IPS-20b (cell line): ENCODE results near the gene CKAP2L.

Experiments
- H3K27ac ChIP-seq: one replicate; pipeline ENCODE4 v1.5.1; 2013; ENCODE audit warnings: low read length
- H3K27me3 ChIP-seq: 2 replicates; pipeline ENCODE4 v1.6.1; 2013; ENCODE audit warnings: mild to moderate bottlenecking, low read length, inconsistent platforms; ENCODE audit not compliant: insufficient read depth
- H3K36me3 ChIP-seq: 2 replicates; pipeline ENCODE4 v1.6.1; 2013; ENCODE audit warnings: low read depth, mild to moderate bottlenecking, inconsistent platforms, low read length, moderate library complexity; ENCODE audit not compliant: insufficient read depth
- H3K4me1 ChIP-seq: 2 replicates; pipeline ENCODE4 v1.6.1; 2013; ENCODE audit warnings: mild to moderate bottlenecking, control low read depth, inconsistent platforms, low read length, moderate library complexity; ENCODE audit not compliant: insufficient read depth
- H3K4me3 ChIP-seq: 2 replicates; pipeline ENCODE4 v1.5.1; 2013; ENCODE audit warnings: mild to moderate bottlenecking, low read length, inconsistent platforms
- H3K9ac ChIP-seq: 2 replicates; pipeline ENCODE4 v1.6.1; 2013; ENCODE audit warnings: low read depth, mild to moderate bottlenecking, inconsistent platforms, low read length, moderate library complexity
- H3K9me3 ChIP-seq: 2 replicates; pipeline ENCODE4 v1.6.1; 2013; ENCODE audit warnings: mild to moderate bottlenecking, low read depth, low read length, inconsistent platforms; ENCODE audit not compliant: insufficient read depth

CKAP2L gene

DNA sequence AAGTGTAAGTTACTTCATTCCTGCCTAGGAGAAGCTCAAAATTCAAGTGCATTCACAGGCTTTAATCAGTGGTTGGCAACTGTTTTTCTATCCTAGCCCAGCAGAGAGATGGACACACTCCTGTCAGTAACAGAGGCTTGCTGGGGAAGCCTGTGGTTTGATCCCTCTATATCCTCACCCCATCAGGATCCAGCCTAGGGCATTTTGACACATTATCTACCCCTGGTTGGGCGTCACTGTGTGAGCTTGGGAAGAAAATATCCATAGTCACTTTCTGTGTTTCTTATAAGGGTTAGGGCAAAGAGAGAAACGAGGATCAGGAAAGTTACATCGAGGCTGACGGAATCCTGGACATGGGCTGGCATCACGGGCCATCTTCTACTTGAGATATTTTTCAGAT is 33.6 kb downstream of the CKAP2L start:
- H3K36me3 ChIP-seq = no peaks in the 10 kb centered on the region
- H3K27ac ChIP-seq = no peak overlapping the region
- no peaks in the 10 kb centered on the region for H3K9me3 ChIP-seq
- H3K4me3 ChIP-seq = no peak overlapping the region
- H3K9ac ChIP-seq = no peak overlapping the region
- H3K27me3 ChIP-seq = no peaks in the 10 kb centered on the region
- H3K4me1 ChIP-seq = no peaks in the 10 kb centered on the region

- H3K27ac ChIP-seq = no peak overlapping the region
- H3K9ac ChIP-seq = no peak overlapping the region
- H3K4me3 ChIP-seq = no peak overlapping the region
- no peaks in the 10 kb centered on the region for H3K4me1 ChIP-seq
- H3K9me3 ChIP-seq = no peaks in the 10 kb centered on the region
- no peaks in the 10 kb centered on the region for H3K36me3 ChIP-seq
- no peaks in the 10 kb centered on the region for H3K27me3 ChIP-seq
These were observed 34.2 kb downstream of the CKAP2L start for GRCh38 chr2:112730216-112730615.

GRCh38 chr2:112728378-112729175 is 35.8 kb downstream of the CKAP2L start:
- no peaks in the 10 kb centered on the region for H3K9me3 ChIP-seq
- no peaks in the 10 kb centered on the region for H3K27me3 ChIP-seq
- H3K27ac ChIP-seq = no peak overlapping the region
- H3K4me3 ChIP-seq = no peak overlapping the region
- no peaks in the 10 kb centered on the region for H3K4me1 ChIP-seq
- H3K9ac ChIP-seq = no peak overlapping the region
- no peaks in the 10 kb centered on the region for H3K36me3 ChIP-seq

DNA sequence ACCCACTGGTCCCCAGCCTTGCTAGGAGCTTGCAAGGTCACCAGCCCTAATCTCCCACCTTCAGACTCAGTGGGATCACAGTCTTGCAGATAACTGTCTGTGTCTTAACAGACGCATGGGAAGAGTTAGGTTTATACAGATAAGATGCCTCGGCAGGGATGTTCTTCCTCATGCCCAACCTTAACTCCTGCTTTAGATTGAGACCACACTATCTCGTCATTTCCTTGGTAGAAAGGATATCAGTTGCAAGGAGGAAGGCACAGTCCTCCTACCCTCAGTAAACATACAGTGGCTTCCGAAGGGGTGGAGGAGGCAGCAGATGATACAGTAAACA is 36.4 kb downstream of the CKAP2L start:
- H3K27me3 ChIP-seq = no peaks in the 10 kb centered on the region
- H3K4me1 ChIP-seq = no peaks in the 10 kb centered on the region
- no peaks in the 10 kb centered on the region for H3K36me3 ChIP-seq
- H3K4me3 ChIP-seq = no peak overlapping the region
- H3K9me3 ChIP-seq = no peaks in the 10 kb centered on the region
- H3K9ac ChIP-seq = no peak overlapping the region
- no peak overlapping the region for H3K27ac ChIP-seq

- no peak overlapping the region for H3K9ac ChIP-seq
- H3K27me3 ChIP-seq = no peaks in the 10 kb centered on the region
- H3K36me3 ChIP-seq = no peaks in the 10 kb centered on the region
- H3K9me3 ChIP-seq = no peaks in the 10 kb centered on the region
- no peaks in the 10 kb centered on the region for H3K4me1 ChIP-seq
- H3K27ac ChIP-seq = no peak overlapping the region
- H3K4me3 ChIP-seq = no peak overlapping the region
These were observed 37.0 kb downstream of the CKAP2L start for GRCh38 chr2:112727276-112728028.

GRCh38 chr2:112726487-112727190 is 37.8 kb downstream of the CKAP2L start:
- Histone ChIP-seq H3K9ac (no peak overlapping the region), H3K27me3 (no peaks in the 10 kb centered on the region), H3K4me1 (no peaks in the 10 kb centered on the region), H3K27ac (no peak overlapping the region), H3K9me3 (no peaks in the 10 kb centered on the region), H3K36me3 (no peaks in the 10 kb centered on the region), H3K4me3 (no peak overlapping the region)

DNA sequence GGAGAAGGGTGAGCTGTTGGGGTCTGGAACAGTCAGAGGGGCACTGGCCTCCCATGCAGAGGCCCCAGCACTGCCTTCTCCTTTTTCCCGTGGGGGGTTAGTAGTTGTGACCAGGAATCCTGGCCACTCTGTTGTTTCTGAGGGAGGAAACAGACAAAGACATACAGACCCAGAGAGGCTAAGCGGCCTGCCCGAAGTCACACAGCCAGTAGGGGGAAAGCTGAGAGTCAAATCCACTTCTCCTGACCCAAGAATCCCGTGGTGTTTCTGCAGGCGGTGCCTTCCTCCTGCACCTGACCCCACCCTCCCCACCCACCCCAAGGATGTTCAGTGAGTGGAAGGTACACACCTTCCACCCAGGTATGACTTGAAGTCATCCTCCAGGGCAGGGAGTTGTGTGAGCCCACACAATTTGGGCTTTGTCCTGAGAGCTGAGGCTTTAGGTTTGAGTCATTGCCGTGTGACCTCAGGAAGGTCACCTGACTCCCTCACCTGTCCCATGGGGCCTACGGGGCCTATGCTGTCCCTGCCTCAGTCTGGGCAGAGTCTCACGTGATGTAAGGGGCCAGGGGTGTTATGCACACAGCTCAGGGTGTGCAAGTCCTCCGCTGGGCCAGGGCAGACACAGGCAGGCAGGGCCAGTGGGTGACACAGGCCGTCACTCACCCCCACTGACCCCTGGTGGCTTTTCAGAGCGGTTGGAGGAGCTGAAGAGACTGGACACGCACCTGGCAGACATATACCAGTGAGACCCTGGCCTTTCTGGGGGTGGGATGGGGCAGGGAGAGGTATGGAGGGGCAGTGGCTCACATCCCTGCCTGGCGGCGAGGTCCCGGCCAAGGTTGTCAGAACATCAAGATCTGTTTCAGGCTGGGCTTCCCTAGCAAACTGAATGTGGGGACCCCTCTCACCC is 38.6 kb downstream of the CKAP2L start:
- Histone ChIP-seq H3K9ac (no peak overlapping the region), H3K4me1 (no peaks in the 10 kb centered on the region), H3K9me3 (no peaks in the 10 kb centered on the region), H3K27me3 (no peaks in the 10 kb centered on the region), H3K36me3 (no peaks in the 10 kb centered on the region), H3K27ac (no peak overlapping the region), H3K4me3 (no peak overlapping the region)

- H3K9me3 ChIP-seq = no peaks in the 10 kb centered on the region
- no peak overlapping the region for H3K27ac ChIP-seq
- H3K27me3 ChIP-seq = no peaks in the 10 kb centered on the region
- H3K4me3 ChIP-seq = no peak overlapping the region
- H3K36me3 ChIP-seq = no peaks in the 10 kb centered on the region
- H3K9ac ChIP-seq = no peak overlapping the region
- H3K4me1 ChIP-seq = no peaks in the 10 kb centered on the region
These were observed 39.6 kb downstream of the CKAP2L start for GRCh38 chr2:112724591-112725525.

DNA sequence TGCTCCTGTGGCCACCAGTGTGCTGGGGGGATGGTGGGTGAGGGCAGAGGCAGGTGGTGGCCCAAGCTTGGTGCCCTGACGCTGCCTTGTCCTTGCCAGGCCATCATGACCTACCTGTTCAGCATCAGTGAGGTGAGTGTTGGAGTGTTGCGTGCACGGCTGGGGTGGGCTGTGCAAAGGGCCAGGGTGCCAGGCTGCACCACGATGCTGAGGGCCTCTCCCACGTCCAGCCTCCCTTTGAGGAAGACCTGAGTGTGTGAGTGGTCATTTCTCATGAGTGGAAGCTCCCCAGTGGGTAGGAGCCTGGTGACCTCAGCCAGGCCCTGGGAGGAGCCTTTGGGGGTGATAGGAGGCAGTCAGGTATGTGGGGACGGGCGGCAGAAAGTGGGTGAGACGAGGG is 40.4 kb downstream of the CKAP2L start:
- no peaks in the 10 kb centered on the region for H3K4me1 ChIP-seq
- no peak overlapping the region for H3K9ac ChIP-seq
- no peak overlapping the region for H3K27ac ChIP-seq
- H3K4me3 ChIP-seq = no peak overlapping the region
- H3K9me3 ChIP-seq = no peaks in the 10 kb centered on the region
- H3K36me3 ChIP-seq = no peaks in the 10 kb centered on the region
- no peaks in the 10 kb centered on the region for H3K27me3 ChIP-seq

- no peaks in the 10 kb centered on the region for H3K9me3 ChIP-seq
- H3K9ac ChIP-seq = no peak overlapping the region
- H3K4me3 ChIP-seq = no peak overlapping the region
- H3K36me3 ChIP-seq = no peaks in the 10 kb centered on the region
- no peaks in the 10 kb centered on the region for H3K27me3 ChIP-seq
- H3K27ac ChIP-seq = no peak overlapping the region
- no peaks in the 10 kb centered on the region for H3K4me1 ChIP-seq
These were observed 40.9 kb downstream of the CKAP2L start for GRCh38 chr2:112723547-112723940.
